Esophagus mucosa (tissue), 1 donor: Measurements from ENCODE around the gene TMEM72. TPM values are rescaled to one million over a fixed set of nuclear protein-coding genes. Genes with fewer than 3 reads are reported as not detected.

Experiments used
- ATAC-seq: fragments of 200-7000 bp; cut with Tn5 transposase; one replicate; pipeline ENCODE4 v1.9.1; 2020
- total RNA-seq: library from RNA; stranded (reverse); gene quantifications from one replicate; pipeline ENCODE4 v1.2.4, GENCODE V29; 2023
- donor health status: DM: yes; HTN: yes; CAD: no.

Gene TMEM72
- total RNA-seq, 1 donor from 2014 or later, result not detected

- no peak for ATAC-seq
Measured at GRCh38 chr10:44921061-44921460, 9.9 kb downstream of the TMEM72 start.

DNA sequence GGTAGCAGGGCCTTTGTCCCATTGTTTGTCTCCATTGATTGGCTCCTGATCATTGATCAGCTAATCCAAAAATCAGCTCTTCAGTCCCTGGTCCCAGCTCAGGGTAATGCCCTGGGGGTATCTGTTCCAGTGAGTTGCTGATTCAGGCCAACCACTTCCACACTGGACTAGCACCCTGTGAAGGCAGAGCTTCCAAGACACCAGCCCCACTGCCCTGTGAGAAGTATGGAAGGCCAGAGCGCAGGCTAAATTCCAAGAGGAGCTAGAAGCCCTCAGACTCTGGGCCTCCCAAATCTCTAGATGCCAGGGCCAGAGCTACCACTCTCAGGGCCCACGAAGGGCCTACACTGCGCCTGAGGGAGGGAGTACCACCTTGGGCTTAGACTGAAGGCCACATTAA lies 10.4 kb downstream of the TMEM72 start:
- no peak for ATAC-seq

- ATAC-seq, result no peak
Measured at GRCh38 chr10:44922021-44922420, 10.9 kb downstream of the TMEM72 start.

GRCh38 chr10:44922796-44923545 lies 11.8 kb downstream of the TMEM72 start:
- no peak for ATAC-seq

- ATAC-seq, result no peak
Measured at GRCh38 chr10:44923611-44924010, 12.5 kb downstream of the TMEM72 start.

- ATAC-seq, result no peak
Measured at GRCh38 chr10:44924261-44925040, 13.3 kb downstream of the TMEM72 start.

GRCh38 chr10:44925224-44925623 lies 14.1 kb downstream of the TMEM72 start:
- no peak for ATAC-seq

DNA sequence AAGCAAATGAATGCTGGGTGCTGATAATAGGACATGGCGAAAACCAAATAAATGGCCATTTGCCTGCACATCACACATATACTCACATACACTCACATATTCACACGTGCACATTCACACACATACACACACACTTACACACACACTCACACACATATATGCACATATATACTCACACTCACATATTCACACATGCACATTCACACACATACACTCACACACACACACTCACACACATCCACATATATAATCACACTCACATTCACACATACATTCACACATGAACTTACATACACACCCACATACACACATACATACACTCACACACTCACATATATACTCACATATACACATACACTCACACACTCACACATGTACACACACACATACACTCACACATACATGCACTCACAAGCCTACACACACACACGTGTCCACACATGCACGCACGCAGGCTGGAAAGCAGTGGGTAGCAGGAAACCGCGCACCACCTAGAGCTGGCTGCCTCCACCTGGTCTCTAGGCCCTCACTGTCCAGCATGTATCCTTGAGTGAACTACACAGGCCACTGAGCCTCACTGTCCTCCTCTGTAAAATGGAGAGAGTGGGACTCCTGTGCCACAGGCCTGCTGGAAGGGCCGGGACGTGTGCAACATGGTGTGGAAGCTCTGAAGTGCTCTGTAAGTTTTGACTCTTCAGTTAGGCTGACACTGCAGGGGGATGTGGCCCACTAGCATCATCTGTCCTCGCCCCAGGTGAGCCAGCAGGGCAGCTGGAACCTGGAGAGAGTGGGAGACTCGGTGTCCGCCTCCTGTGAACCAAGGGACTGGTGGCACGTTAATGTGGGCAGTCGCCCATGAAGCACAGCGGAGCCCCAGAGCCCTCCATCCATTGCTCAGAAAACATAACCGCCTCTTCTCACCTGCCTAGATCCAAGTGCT lies 14.9 kb downstream of the TMEM72 start:
- no peak for ATAC-seq

GRCh38 chr10:44926751-44927351 lies 15.7 kb downstream of the TMEM72 start:
- ATAC-seq, result no peak

- ATAC-seq, result peak; percentile 35
Measured at GRCh38 chr10:44927352-44927751, 16.2 kb downstream of the TMEM72 start.

DNA sequence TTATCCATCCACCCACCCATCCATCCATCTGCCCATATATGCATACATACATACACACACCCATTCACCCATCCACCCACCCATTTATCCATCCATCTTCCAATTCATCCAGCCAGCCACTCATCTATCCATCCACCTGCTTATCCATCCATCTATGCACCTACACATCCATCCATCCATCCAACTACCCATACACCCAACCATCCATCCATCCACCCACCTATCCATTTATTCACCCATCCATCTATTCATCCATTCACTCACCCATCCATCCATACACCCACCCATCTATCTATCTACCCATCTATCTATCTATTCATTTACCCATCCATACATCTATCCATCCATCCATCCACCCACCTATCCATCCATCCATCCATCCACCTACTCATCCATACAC lies 17.3 kb downstream of the TMEM72 start:
- no peak for ATAC-seq

- ATAC-seq, result no peak
Measured at GRCh38 chr10:44929356-44930255, 18.5 kb downstream of the TMEM72 start.

DNA sequence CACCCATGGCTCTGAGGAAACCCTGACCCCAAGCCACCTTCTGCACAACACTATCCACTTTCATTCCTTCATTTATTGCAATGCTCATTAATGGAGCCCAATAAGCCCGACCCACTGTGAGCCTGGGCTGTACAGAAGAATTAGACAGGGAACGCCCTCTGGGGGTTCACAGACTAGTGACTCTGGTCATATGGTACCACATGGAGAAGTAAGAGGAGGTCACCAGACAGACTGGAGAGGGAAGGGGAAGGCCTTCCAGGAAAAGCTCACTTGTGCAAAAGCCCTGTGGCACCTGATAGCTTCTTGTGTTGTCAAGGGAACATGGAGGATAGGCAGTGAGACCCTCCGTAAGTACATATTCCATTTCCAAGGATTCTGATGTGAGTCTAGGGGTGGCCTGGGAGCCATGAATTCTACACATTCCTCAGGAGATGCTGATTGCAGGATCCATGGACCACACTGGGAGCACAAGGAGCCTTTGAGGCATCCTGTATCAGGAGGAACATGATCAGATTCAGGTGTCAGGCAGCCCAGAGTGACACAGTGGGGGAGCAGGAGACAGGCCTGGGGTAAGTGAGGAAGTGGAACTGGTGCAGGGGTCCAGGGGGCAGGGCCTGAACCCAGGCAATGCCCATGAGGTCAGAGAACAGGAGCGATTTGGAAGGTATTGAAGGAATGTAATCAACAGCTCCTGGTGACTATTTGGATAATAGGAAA lies 19.9 kb downstream of the TMEM72 start:
- ATAC-seq, result no peak

DNA sequence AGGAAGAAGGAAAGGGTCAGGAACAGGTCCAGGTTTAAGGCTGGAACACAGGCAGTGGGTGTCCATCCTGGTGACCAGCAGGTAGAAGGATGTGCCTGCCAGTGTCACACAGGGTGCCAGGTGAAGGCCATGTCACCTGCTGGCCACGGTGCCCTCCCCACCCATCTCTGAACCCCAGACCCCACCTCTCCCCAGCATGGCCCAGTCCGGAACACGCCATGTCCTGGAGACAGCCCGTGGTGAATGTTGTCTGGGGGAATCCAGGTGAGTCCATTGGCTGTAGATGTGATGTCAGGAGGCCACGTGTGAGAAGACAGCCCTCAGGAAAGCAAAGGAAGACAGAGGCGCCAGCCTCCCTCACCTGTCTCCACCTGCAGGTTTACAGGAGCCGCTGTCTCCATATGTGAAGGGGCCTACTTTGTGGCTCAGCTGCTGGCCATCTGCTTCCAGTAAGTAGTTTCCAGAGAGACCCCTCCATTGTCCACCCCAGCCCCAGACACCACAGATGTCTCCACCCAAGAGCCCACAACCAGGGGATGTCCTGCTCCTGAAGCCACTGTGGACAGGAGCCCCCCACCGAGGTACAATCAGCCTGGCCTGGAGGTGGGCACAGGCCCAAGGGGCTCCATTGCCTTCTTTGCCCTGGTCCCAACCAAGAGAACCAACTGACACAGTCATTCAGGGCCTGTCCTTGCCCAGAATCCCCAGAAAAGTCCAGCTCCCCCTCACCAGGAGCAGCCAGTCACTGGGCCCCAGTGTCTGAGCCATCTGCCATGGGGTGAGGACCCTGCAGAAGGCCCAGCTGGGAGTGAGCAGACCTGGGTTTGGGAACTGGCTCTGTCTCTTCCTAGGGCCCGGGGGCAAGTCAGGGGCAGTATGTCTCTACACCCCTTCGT lies 20.7 kb downstream of the TMEM72 start:
- ATAC-seq, result no peak

- peak; percentile 88 for ATAC-seq
Measured at GRCh38 chr10:44932517-44933450, 21.6 kb downstream of the TMEM72 start.

- no peak for ATAC-seq
Measured at GRCh38 chr10:44933451-44934321, 22.5 kb downstream of the TMEM72 start.
